Activated naive CD4-positive, alpha-beta T cell treated with anti-CD3 and anti-CD28 coated beads for 36 hours (primary cell): Measurements from ENCODE around the gene CBFA2T2. TPM values are rescaled to one million over a fixed set of nuclear protein-coding genes. Genes with fewer than 3 reads are reported as not detected.

Experiments used
- CTCF ChIA-PET: fragments of 350-600 bp; sonication (Branson Sonifier 250); formaldehyde crosslinking; loops from one replicate; lab custom pipeline; 2021; ENCODE audit warnings: antibody characterized with exemption; lab: Charles Lee
- DNase-seq: peaks from one replicate; pipeline ENCODE4 v3.0.0-alpha.2; 2020
- H3K27ac Mint-ChIP-seq: one replicate; pipeline ENCODE4 v1.8.0; 2021; ENCODE audit warnings: mild to moderate bottlenecking, mixed read lengths
- H3K27me3 Mint-ChIP-seq: one replicate; pipeline ENCODE4 v1.8.0; 2021; ENCODE audit warnings: low read depth, mixed read lengths
- H3K36me3 Mint-ChIP-seq: one replicate; pipeline ENCODE4 v1.8.0; 2021; ENCODE audit warnings: low read depth, mixed read lengths
- H3K4me1 Mint-ChIP-seq: one replicate; pipeline ENCODE4 v1.8.0; 2021; ENCODE audit warnings: low read depth, mixed read lengths
- H3K4me3 Mint-ChIP-seq: one replicate; pipeline ENCODE4 v1.8.0; 2021; ENCODE audit warnings: mild to moderate bottlenecking, moderate library complexity, mixed read lengths
- H3K9me3 Mint-ChIP-seq: one replicate; pipeline ENCODE4 v1.8.0; 2021; ENCODE audit warnings: mixed read lengths
- intact Hi-C: fragments of 100-400 bp; cut with micrococcal nuclease; formaldehyde crosslinking; loops from one replicate; pipeline ENCODE4 v1.15.1; 2023
- total RNA-seq, 2 experiments: library from RNA; stranded (reverse); gene quantifications; one replicate each; pipeline ENCODE4 v1.2.3, GENCODE V29; 2021

The CBFA2T2 gene
- total RNA-seq, 2 experiments from 2014 or later, result 11.1 to 11.4 TPM

DNA sequence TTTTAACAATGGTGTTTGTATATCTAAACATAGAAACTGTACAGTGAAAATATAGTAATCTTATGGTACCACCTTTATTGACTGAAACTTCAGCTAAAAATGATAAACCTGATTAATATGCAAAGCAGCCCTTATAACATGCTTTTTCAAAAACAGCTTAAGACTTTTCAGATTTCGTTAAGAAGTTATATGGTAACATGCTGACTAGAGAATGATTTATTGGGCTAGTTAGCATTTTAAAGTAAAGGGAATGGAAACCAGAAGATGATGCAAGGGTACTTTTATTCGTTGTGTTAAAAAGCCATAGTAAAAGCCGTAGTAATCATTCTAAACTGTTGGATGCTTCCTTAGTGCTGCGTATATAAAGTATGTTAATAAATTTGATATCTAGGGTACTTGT is 50.5 kb downstream of the CBFA2T2 start:
- Mint-ChIP-seq H3K27me3 (no peaks in the 10 kb centered on the region), H3K4me3 (no peak overlapping the region), H3K27ac (no peak overlapping the region), H3K36me3 (peaks cover 4% of the 10 kb centered on the region), H3K4me1 (peaks cover 2% of the 10 kb centered on the region), H3K9me3 (peaks cover 5% of the 10 kb centered on the region)
- no peak for DNase-seq
- CTCF ChIA-PET, result no interaction called here
- intact Hi-C loops, result no loop called here

DNA sequence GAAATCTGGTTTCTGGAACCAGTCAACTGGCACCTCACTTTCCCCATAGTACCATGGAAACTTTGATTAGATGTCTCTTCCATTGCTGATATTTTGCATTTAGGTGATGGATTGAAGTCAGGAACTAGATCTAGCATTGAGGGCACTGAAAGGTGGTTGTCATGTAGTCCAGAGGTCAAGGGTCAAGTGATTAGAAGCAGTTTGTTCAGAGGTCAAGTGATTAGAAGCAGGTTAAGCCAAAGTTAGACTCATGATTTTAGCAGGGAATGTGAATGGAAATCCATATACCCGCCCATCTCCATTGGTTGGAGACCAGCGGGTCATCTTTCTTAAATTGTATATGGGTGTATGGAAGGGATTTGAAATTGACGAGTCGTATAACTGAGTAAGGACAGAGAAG is 51.2 kb downstream of the CBFA2T2 start:
- intact Hi-C loops, result no loop called here
- no peaks in the 10 kb centered on the region for H3K27me3 Mint-ChIP-seq
- CTCF ChIA-PET, result no interaction called here
- H3K27ac Mint-ChIP-seq, result no peak overlapping the region
- no peak for DNase-seq
- H3K36me3 Mint-ChIP-seq, result peaks cover 4% of the 10 kb centered on the region
- peaks cover 5% of the 10 kb centered on the region for H3K9me3 Mint-ChIP-seq
- H3K4me1 Mint-ChIP-seq, result peaks cover 2% of the 10 kb centered on the region
- H3K4me3 Mint-ChIP-seq, result no peak overlapping the region

DNA sequence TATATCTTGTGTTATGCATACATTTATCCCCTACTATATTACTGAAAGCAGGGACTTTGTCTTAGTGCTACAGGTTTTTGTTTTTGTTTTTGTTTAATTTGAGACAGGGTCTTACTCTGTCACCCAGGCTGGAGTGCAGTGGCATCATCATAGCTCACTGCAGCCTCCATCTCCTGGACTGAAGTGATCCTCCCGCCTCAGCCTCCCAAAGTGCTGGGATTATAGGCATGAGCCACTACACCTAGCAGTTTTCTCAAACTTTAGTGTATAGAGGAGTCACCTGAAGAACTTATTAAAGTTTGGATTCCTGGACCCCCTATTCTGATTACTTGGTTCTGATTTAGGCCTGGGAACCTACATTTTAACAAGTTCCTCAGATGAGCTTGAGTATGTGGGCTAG is 51.9 kb downstream of the CBFA2T2 start:
- peaks cover 2% of the 10 kb centered on the region for H3K4me1 Mint-ChIP-seq
- intact Hi-C loops, result no loop called here
- CTCF ChIA-PET, result no interaction called here
- H3K27me3 Mint-ChIP-seq, result no peaks in the 10 kb centered on the region
- no peak overlapping the region for H3K27ac Mint-ChIP-seq
- H3K36me3 Mint-ChIP-seq, result peaks cover 4% of the 10 kb centered on the region
- H3K4me3 Mint-ChIP-seq, result no peak overlapping the region
- H3K9me3 Mint-ChIP-seq, result peaks cover 5% of the 10 kb centered on the region
- no peak for DNase-seq

- CTCF ChIA-PET, result interaction anchor here (0.7 kb wide), 1 partner anchor 14 kb away, joined by 4 read pairs; no protein-coding TSS in a partner anchor
- H3K27me3 Mint-ChIP-seq, result no peaks in the 10 kb centered on the region
- no peaks in the 10 kb centered on the region for H3K9me3 Mint-ChIP-seq
- H3K4me1 Mint-ChIP-seq, result peaks cover 2% of the 10 kb centered on the region
- H3K4me3 Mint-ChIP-seq, result no peak overlapping the region
- DNase-seq, result no peak
- intact Hi-C loops, result no loop called here
- H3K27ac Mint-ChIP-seq, result no peak overlapping the region
- H3K36me3 Mint-ChIP-seq, result peaks cover under 1% of the 10 kb centered on the region
These were observed 55.9 kb downstream of the CBFA2T2 start for GRCh38 chr20:33545763-33546162.

DNA sequence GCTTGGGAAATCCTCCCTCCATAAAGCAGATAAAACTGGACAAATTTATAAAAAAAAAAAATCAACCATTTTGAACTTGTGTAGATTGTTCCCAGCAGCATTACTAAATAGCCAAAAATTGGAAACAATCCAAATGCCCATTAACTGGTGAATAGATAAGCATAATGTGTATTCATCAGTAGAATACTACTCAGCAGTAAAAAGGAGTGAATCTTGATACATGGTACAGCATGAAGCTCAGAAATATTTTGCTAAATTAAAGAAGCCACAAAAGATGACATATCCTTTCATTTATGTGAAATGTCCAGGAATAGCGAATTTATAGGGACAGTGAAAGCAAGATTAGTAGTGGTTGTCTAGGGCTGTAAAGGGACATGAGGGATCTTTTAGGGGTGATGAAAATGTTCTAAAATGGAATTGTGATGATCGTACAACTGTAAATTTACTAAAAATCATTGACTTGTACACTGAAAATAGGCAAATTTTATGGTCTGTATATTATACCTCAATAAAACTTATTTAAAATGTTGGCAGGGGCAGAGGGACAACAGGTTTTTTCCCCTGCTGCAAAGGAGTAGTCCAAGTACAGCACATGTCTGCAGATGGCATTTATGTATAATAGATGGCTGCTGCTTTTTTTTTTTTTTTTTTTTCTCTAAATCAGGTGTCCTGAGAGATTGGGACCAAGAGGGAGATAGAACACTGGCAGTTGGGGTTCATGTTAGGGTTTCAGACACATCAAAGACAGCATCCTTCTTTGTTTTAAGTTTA is 59.5 kb downstream of the CBFA2T2 start:
- CTCF ChIA-PET, result interaction anchor here (0.7 kb wide), 1 partner anchor 98 kb away, joined by 3 read pairs; no protein-coding TSS in a partner anchor
- intact Hi-C loops, result no loop called here

DNA sequence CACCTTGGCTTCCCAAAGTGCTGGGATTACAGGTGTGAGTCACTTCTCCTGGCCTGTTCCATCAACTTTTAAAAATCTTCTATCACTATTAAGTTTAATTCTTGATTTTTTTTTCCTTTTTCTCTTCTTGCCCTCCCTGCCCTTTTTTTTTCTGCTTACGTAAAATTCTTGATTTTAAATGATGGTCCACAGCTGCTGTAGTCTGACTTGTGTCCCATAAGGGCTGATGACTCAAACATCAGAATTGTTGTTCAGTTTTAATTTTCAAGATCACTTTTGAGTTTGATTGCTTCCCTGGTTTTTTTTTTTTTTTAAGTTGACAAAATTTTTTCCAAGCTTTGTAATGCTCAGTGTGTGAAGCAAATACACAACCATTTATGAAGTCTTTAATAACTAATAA is 61.9 kb downstream of the CBFA2T2 start:
- Mint-ChIP-seq H3K4me3 (no peak overlapping the region), H3K9me3 (no peaks in the 10 kb centered on the region), H3K4me1 (peaks cover 30% of the 10 kb centered on the region), H3K27ac (peak overlapping the region; percentile 12), H3K36me3 (peaks cover 4% of the 10 kb centered on the region), H3K27me3 (no peaks in the 10 kb centered on the region)
- intact Hi-C loops, result no loop called here
- no peak for DNase-seq
- CTCF ChIA-PET, result interaction anchor here (0.7 to 0.9 kb wide), 2 partner anchors 34 to 100 kb away, joined by 3 read pairs; no protein-coding TSS in a partner anchor

More for the DNA sequence above, 59.5 kb downstream of the CBFA2T2 start:
- Mint-ChIP-seq H3K27ac (no peak overlapping the region), H3K4me1 (peaks cover 19% of the 10 kb centered on the region), H3K4me3 (no peak overlapping the region), H3K27me3 (no peaks in the 10 kb centered on the region), H3K36me3 (peaks cover 4% of the 10 kb centered on the region), H3K9me3 (no peaks in the 10 kb centered on the region)
- DNase-seq, result no peak

GRCh38 chr20:33552519-33552918 is 62.6 kb downstream of the CBFA2T2 start:
- H3K27ac Mint-ChIP-seq, result peak overlapping the region; percentile 12
- peaks cover 7% of the 10 kb centered on the region for H3K36me3 Mint-ChIP-seq
- H3K27me3 Mint-ChIP-seq, result no peaks in the 10 kb centered on the region
- DNase-seq, result no peak
- CTCF ChIA-PET, result interaction anchor here (0.9 kb wide), 1 partner anchor 100 kb away, joined by 3 read pairs; no protein-coding TSS in a partner anchor
- peaks cover 30% of the 10 kb centered on the region for H3K4me1 Mint-ChIP-seq
- intact Hi-C loops, result no loop called here
- H3K4me3 Mint-ChIP-seq, result no peak overlapping the region
- H3K9me3 Mint-ChIP-seq, result no peaks in the 10 kb centered on the region

- CTCF ChIA-PET, result no interaction called here
- no peak overlapping the region for H3K4me3 Mint-ChIP-seq
- no peaks in the 10 kb centered on the region for H3K9me3 Mint-ChIP-seq
- H3K36me3 Mint-ChIP-seq, result peaks cover 7% of the 10 kb centered on the region
- peak overlapping the region; percentile 46 for H3K27ac Mint-ChIP-seq
- intact Hi-C loops, result no loop called here
- H3K27me3 Mint-ChIP-seq, result no peaks in the 10 kb centered on the region
- no peak for DNase-seq
- H3K4me1 Mint-ChIP-seq, result peaks cover 30% of the 10 kb centered on the region
These were observed 63.6 kb downstream of the CBFA2T2 start for GRCh38 chr20:33553516-33553915.

GRCh38 chr20:33554914-33555420 is 65.1 kb downstream of the CBFA2T2 start:
- Mint-ChIP-seq H3K4me1 (peaks cover 30% of the 10 kb centered on the region), H3K4me3 (peak overlapping the region; percentile 21), H3K27me3 (no peaks in the 10 kb centered on the region), H3K27ac (peak overlapping the region; percentile 90), H3K36me3 (peaks cover 7% of the 10 kb centered on the region), H3K9me3 (no peaks in the 10 kb centered on the region)
- DNase-seq, result peak; percentile 46
- CTCF ChIA-PET, result interaction anchor here (1.0 kb wide), 1 partner anchor 114 kb away, joined by 3 read pairs; no protein-coding TSS in a partner anchor
- intact Hi-C loops, result loop anchor here (1.0 to 2.0 kb wide), 3 partner anchors 97 to 256 kb away; partner anchors contain the start of genes ACTL10 and CHMP4B

DNA sequence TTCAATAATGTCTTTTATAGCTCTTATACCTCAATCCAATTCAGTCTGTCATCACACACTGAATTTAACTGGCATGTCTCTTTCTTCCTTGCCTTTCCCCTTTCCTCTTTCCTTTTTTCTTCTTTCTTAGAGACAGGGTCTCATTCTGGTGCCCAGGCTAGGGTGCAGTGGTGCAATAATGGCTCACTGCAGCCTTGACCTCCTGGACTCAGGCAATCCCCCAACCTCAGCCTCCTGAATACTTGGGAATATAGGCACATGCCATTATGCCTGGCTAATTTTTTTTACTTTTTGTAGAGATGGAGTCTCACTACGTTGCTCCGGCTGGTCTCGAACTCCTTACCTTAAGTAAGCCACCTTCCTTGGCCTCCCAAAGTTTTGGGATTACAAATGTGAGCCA is 65.9 kb downstream of the CBFA2T2 start:
- Mint-ChIP-seq H3K36me3 (peaks cover 7% of the 10 kb centered on the region), H3K9me3 (no peaks in the 10 kb centered on the region), H3K27me3 (no peaks in the 10 kb centered on the region), H3K27ac (peak overlapping the region; percentile 79), H3K4me1 (peaks cover 30% of the 10 kb centered on the region), H3K4me3 (no peak overlapping the region)
- CTCF ChIA-PET, result no interaction called here
- no peak for DNase-seq
- intact Hi-C loops, result loop anchor here (1.0 to 2.0 kb wide), 3 partner anchors 97 to 255 kb away; partner anchors contain the start of genes ACTL10 and CHMP4B

DNA sequence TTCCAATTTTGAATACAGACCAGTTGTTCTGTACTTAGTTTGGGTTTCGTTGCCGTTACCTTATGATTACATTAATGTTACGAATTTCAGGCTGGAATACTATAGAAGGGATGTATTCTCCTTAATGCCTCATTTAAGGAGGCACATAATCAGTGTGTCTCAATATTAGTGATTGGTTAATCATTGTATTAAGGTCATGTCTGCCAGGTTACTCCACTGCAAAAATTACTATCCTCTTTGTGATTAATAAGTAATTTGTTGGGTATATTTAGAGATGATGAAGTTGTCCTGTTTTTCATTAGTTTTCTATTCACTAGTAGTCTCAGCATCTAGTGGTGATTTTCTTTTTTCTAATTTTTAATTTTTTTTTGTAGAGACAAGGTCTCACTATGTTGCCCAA is 66.3 kb downstream of the CBFA2T2 start:
- Mint-ChIP-seq H3K4me3 (no peak overlapping the region), H3K4me1 (peaks cover 29% of the 10 kb centered on the region), H3K9me3 (no peaks in the 10 kb centered on the region), H3K27me3 (no peaks in the 10 kb centered on the region), H3K27ac (peak overlapping the region; percentile 79), H3K36me3 (peaks cover 5% of the 10 kb centered on the region)
- no peak for DNase-seq
- intact Hi-C loops, result no loop called here
- CTCF ChIA-PET, result no interaction called here

DNA sequence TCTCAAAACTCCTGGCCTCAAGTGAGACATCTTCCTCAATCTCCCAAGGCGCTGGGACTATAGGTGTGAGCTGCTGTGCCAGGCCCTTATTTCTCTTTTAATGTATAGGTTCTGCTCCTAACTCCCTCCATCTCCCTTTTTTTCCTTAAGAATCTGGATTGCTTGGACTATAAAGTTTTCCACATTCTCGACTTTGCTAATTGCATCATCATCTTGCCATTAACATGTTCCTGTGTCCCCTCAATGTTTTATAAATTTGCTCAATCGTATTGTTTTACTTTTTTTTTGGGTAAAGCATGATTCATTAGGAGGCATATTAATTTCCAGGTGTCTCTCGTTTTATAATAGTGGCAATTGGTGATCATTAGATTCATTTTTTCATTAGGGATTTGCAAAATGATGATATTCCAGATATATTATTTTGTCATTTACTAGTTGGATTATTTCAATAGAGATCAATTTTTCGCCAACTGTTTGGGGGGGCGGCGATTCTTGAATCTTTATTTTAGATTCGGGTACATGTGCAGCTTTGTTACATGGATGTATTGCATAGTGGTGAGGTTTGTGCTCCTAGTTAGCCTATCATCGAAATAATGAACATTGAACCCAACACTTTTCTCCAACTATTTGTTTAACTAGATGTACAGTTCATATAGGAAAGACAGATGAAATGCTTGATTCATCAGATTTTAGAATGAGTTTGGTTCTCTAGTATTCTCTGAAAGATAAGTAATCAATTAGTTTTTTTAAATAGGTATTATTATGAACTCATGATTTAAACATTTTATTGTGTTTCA is 68.7 kb downstream of the CBFA2T2 start:
- intact Hi-C loops, result no loop called here
- Mint-ChIP-seq H3K4me1 (peaks cover 14% of the 10 kb centered on the region), H3K4me3 (no peak overlapping the region), H3K27me3 (no peaks in the 10 kb centered on the region), H3K27ac (no peak overlapping the region), H3K36me3 (peaks cover 3% of the 10 kb centered on the region), H3K9me3 (no peaks in the 10 kb centered on the region)
- no peak for DNase-seq
- CTCF ChIA-PET, result no interaction called here
